Measurements from ENCODE around the gene KCNN2. TPM values are rescaled to one million over a fixed set of nuclear protein-coding genes. Genes with fewer than 3 reads are reported as not detected.
A peak's percentile ranks its signal among the peaks of the same experiment; 100 is the strongest.

KCNN2 gene
- total RNA-seq, 2 experiments from 2014 or later = not detected

DNA sequence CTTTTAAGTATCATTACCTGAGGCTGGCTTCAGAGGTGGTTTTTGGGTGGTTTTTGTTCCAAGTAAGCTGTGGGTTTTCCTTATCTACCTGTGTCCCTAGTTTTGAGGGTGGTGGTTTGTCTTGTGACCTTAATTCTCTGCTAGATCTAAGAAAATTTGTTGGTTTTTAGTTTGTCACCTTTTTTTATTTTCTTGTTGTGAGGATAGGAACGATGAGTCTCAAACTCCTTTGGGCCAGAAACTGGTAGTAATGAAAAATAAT is 73.3 kb downstream of the KCNN2 start:
- Mint-ChIP-seq H3K9me3 (ENCODE audit: insufficient read depth) (no peaks in the 10 kb centered on the region), H3K4me3 (no peak overlapping the region), H3K36me3 (ENCODE audit: low read depth) (no peaks in the 10 kb centered on the region), H3K27ac (no peak overlapping the region), H3K27me3 (ENCODE audit: low read depth) (no peaks in the 10 kb centered on the region), H3K4me1 (ENCODE audit: low read depth) (no peaks in the 10 kb centered on the region)
- ChIA-PET POLR2A (no interaction called here), CTCF (no interaction called here)
- ATAC-seq (no peak), DNase-seq (no peak)

DNA sequence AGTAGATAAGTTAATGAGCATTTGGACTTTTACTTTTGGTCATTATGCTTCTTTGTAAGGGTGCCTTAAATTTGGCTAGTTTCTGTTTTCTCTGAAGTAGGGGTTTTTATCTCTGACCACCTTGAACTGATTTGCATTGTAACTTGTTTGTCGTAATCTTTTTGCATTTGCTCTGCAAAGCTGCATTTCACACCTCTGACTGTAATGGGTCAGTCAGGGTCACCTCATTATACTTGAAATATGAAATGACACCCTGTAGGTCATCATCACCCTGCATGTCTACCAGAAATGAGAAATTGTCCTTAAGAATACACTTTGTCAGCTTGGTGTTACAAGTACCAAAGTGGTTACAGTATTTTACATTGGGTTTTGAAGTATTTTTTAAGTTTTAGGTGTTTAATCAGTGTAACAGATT is 74.0 kb downstream of the KCNN2 start:
- Mint-ChIP-seq H3K27ac (no peak overlapping the region), H3K4me3 (no peak overlapping the region), H3K9me3 (ENCODE audit: insufficient read depth) (no peaks in the 10 kb centered on the region), H3K4me1 (ENCODE audit: low read depth) (no peaks in the 10 kb centered on the region), H3K36me3 (ENCODE audit: low read depth) (no peaks in the 10 kb centered on the region), H3K27me3 (ENCODE audit: low read depth) (no peaks in the 10 kb centered on the region)
- DNase-seq = no peak
- CTCF ChIA-PET = interaction anchor here (0.8 to 2.1 kb wide), 2 partner anchors 14 to 16 kb away, joined by 3 to 6 read pairs; no protein-coding TSS in a partner anchor
- POLR2A ChIA-PET = no interaction called here
- no peak for ATAC-seq

DNA sequence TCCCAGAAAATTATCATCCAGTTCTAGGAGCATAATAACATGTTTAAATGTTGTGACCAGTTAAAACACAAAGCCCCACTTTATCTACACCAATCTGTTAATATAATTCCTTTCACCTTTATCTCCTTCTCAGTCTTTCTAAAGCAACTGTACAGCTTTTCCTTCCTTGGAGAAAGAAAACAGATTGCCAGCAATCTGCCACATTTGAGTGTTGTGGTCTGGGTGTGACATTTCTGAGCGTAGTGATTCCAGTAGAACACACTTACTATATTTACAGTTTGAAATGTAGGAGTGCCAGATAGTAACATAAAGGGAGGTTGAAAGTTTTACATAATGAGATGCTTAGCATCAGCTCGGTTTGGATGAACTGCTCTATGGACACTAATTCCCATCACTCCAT is 76.1 kb downstream of the KCNN2 start:
- DNase-seq = no peak
- H3K4me3 Mint-ChIP-seq = no peak overlapping the region
- H3K36me3 Mint-ChIP-seq (ENCODE audit: low read depth) = no peaks in the 10 kb centered on the region
- ChIA-PET CTCF (interaction anchor here (1.0 to 2.1 kb wide), 2 partner anchors 12 to 826 kb away, joined by 3 to 6 read pairs; no protein-coding TSS in a partner anchor), POLR2A (no interaction called here)
- H3K4me1 Mint-ChIP-seq (ENCODE audit: low read depth) = no peaks in the 10 kb centered on the region
- no peak overlapping the region for H3K27ac Mint-ChIP-seq
- H3K27me3 Mint-ChIP-seq (ENCODE audit: low read depth) = no peaks in the 10 kb centered on the region
- no peak for ATAC-seq
- H3K9me3 Mint-ChIP-seq (ENCODE audit: insufficient read depth) = no peaks in the 10 kb centered on the region

DNA sequence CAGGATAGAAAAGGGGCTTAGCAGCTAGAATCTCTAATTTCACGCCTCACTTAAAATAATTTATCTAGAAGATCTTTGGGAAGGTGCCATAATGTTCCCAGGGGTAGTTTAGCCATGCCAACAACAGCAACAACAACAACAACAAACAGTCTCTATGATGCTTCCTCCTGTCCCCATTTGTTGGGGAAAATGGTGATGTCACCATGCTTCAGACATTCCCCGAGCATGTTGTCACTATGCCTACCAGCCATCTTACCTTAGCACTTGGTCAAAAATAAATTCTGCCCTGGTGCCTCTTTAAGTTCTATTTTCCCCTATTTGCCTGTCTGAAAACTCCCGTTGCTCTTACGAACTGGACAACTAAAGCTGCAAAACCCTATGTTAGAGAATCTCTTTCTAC is 76.6 kb downstream of the KCNN2 start:
- CTCF ChIA-PET = no interaction called here
- H3K36me3 Mint-ChIP-seq (ENCODE audit: low read depth) = no peaks in the 10 kb centered on the region
- no peaks in the 10 kb centered on the region for H3K9me3 Mint-ChIP-seq (ENCODE audit: insufficient read depth)
- no peak overlapping the region for H3K27ac Mint-ChIP-seq
- H3K27me3 Mint-ChIP-seq (ENCODE audit: low read depth) = no peaks in the 10 kb centered on the region
- POLR2A ChIA-PET = no interaction called here
- no peak overlapping the region for H3K4me3 Mint-ChIP-seq
- ATAC-seq (no peak), DNase-seq (no peak)
- H3K4me1 Mint-ChIP-seq (ENCODE audit: low read depth) = no peaks in the 10 kb centered on the region

DNA sequence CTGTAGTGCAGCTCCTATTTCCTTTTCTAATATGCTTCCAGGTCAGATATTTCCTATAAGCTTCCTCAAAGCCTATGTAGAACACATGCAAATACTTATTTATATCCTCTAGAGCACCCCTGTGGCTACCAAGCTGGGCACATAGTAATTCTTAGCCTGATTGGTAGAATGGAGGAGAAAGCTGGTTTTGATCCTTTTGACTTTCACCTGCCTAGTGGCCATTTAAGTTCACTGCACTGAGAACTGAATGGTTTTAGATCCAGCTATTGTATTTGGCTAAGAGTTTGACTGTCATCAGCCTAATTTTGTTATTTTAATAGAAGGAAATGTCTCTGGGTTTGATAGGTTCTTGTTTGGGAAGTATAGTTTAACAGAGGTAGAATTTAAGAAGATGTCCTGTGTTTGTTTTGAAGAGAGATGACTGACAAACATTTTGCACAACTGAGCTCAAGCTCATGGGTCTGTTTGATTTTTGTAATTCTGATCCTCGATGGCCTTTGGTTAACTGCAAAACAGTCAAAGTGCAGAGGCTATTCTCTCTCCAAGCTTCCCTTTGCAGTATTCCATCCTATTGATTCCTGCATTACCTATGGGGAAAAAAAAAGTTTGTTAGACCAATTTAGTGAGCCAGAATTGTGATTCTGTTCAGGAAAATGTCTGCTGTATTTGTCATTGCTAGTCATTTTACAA is 85.4 kb downstream of the KCNN2 start:
- POLR2A ChIA-PET = no interaction called here
- no peak for ATAC-seq
- H3K9me3 Mint-ChIP-seq (ENCODE audit: insufficient read depth) = no peaks in the 10 kb centered on the region
- no peak for DNase-seq
- peaks cover 3% of the 10 kb centered on the region for H3K27me3 Mint-ChIP-seq (ENCODE audit: low read depth)
- no peak overlapping the region for H3K4me3 Mint-ChIP-seq
- CTCF ChIA-PET = interaction anchor here (0.8 to 5.1 kb wide), 2 partner anchors 768 to 835 kb away, joined by 3 to 39 read pairs; no protein-coding TSS in a partner anchor
- H3K27ac Mint-ChIP-seq = no peak overlapping the region
- H3K4me1 Mint-ChIP-seq (ENCODE audit: low read depth) = no peaks in the 10 kb centered on the region
- H3K36me3 Mint-ChIP-seq (ENCODE audit: low read depth) = no peaks in the 10 kb centered on the region

DNA sequence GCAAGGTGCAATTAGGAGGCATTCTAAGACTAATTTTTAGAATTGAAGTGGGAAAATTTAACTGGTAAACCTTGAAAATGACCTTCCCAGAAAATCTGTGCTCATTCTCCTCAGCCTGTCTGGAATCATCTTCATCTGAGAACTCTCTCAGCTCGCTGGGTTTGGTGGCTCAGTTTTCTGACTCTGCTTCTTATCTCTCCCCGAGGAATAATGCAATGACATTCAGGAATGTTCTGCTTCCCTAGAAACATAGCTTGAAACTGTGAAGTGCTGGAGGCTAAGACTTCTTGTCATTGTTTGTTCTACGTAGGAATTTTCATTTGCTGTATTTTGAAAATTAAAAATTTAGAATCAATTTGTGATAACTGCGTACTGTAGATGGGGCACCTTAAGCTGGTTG is 86.6 kb downstream of the KCNN2 start:
- H3K4me1 Mint-ChIP-seq (ENCODE audit: low read depth) = no peaks in the 10 kb centered on the region
- CTCF ChIA-PET = interaction anchor here (5.1 kb wide), 1 partner anchor 836 kb away, joined by 39 read pairs; no protein-coding TSS in a partner anchor
- H3K36me3 Mint-ChIP-seq (ENCODE audit: low read depth) = no peaks in the 10 kb centered on the region
- H3K27ac Mint-ChIP-seq = no peak overlapping the region
- ATAC-seq = no peak
- no peaks in the 10 kb centered on the region for H3K9me3 Mint-ChIP-seq (ENCODE audit: insufficient read depth)
- no peak for DNase-seq
- POLR2A ChIA-PET = no interaction called here
- H3K4me3 Mint-ChIP-seq = no peak overlapping the region
- peaks cover 3% of the 10 kb centered on the region for H3K27me3 Mint-ChIP-seq (ENCODE audit: low read depth)

DNA sequence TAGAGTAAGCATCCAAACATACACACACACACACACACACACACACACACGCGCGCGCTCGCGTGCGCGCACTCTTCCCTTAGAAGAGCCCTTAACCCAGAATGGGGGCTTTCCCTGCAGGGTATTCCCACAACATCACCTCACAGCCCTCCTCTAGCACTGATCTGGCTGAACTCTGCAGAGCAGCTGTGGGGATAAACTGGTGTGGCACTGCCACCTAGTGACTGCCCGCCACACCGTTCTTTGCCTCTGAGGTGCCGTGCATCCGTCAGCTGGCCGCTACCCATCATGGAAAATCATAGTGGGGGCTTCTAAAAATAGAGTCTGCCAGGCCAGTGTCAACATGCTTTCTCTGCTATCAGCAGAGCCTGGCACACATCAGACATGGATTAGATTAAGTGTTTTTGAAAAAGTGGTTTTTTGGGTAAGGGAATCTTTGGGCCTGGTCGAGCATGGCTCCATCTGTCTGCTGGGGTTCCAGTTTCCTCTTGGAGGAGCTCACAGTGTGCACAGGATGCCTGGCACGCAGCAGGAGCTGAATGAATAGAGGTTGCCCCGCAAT is 88.1 kb downstream of the KCNN2 start:
- ATAC-seq (peak; percentile 90), DNase-seq (peak; percentile 53)
- Mint-ChIP-seq H3K36me3 (ENCODE audit: low read depth) (no peaks in the 10 kb centered on the region), H3K4me1 (ENCODE audit: low read depth) (no peaks in the 10 kb centered on the region), H3K27me3 (ENCODE audit: low read depth) (peaks cover 3% of the 10 kb centered on the region), H3K27ac (no peak overlapping the region), H3K4me3 (no peak overlapping the region), H3K9me3 (ENCODE audit: insufficient read depth) (no peaks in the 10 kb centered on the region)
- ChIA-PET POLR2A (no interaction called here), CTCF (interaction anchor here (0.6 to 5.1 kb wide), 5 partner anchors 13 to 840 kb away, joined by 3 to 39 read pairs (median 6); no protein-coding TSS in a partner anchor)

DNA sequence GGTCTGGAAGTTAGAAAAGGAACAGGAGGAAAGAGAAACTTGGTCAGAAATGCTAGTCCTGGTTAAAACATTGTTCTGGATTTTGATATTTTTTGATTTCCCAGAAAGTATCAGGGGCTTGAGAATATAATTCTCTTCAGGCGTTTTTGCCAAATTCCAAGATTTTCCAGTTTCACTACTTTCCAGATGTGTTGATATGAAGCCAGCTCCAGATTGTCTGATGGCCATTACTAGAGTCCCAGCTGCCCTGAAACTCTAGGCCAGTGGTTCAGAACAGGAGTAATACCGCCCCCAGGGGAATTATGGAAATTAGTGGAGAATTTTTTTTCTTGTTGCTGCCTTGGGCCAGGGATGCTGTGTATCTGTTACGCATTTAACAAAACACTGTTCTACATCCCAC is 88.6 kb downstream of the KCNN2 start:
- Mint-ChIP-seq H3K27ac (no peak overlapping the region), H3K27me3 (ENCODE audit: low read depth) (peaks cover 3% of the 10 kb centered on the region), H3K4me3 (no peak overlapping the region), H3K9me3 (ENCODE audit: insufficient read depth) (no peaks in the 10 kb centered on the region), H3K36me3 (ENCODE audit: low read depth) (no peaks in the 10 kb centered on the region), H3K4me1 (ENCODE audit: low read depth) (no peaks in the 10 kb centered on the region)
- DNase-seq = no peak
- ATAC-seq = no peak
- ChIA-PET POLR2A (no interaction called here), CTCF (interaction anchor here (0.6 to 5.1 kb wide), 5 partner anchors 13 to 840 kb away, joined by 3 to 39 read pairs (median 6); no protein-coding TSS in a partner anchor)

DNA sequence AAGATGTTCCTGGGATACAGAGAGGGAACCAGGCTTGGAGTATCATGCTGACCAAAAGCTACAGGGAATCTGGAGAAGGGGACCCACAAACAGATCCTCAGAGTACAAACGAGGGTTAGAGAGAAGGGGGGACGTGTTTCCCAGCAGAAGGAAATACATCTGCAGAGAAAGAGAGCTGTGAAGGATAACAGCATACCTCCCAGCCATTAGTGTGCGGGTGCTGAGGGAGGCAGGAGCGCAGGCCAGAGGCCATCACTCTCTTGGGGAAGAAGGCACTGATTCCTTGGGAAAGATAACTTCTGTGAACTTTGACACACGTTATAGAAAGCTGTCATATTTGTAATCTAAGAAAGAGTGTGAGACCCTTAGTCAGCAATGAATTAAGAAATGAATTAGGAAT is 96.9 kb downstream of the KCNN2 start:
- ChIA-PET CTCF (no interaction called here), POLR2A (no interaction called here)
- Mint-ChIP-seq H3K4me1 (ENCODE audit: low read depth) (no peaks in the 10 kb centered on the region), H3K27ac (no peak overlapping the region), H3K27me3 (ENCODE audit: low read depth) (no peaks in the 10 kb centered on the region), H3K4me3 (no peak overlapping the region), H3K36me3 (ENCODE audit: low read depth) (no peaks in the 10 kb centered on the region), H3K9me3 (ENCODE audit: insufficient read depth) (no peaks in the 10 kb centered on the region)
- DNase-seq (no peak), ATAC-seq (no peak)

DNA sequence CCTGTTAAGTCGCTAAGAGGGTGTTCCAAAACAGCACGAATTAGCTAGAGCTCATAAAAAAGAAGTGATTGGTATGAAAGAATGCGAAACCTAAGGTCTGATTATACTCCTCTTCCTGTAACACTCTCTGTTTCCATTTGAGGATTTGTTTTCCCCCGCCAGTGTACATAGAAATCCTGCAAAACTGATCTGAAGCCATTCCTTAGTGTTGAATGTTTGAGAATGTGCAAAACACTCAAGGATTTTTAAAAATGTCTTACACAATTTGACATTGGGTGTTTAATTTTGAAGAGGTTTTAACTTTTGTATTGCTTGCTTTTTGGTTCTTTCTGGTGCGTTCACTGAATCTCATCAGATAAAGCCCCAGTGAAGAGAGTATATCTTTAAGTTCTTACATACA is 105.3 kb downstream of the KCNN2 start:
- Mint-ChIP-seq H3K36me3 (ENCODE audit: low read depth) (no peaks in the 10 kb centered on the region), H3K4me3 (no peak overlapping the region), H3K27ac (no peak overlapping the region), H3K27me3 (ENCODE audit: low read depth) (no peaks in the 10 kb centered on the region), H3K4me1 (ENCODE audit: low read depth) (no peaks in the 10 kb centered on the region), H3K9me3 (ENCODE audit: insufficient read depth) (no peaks in the 10 kb centered on the region)
- CTCF ChIA-PET = no interaction called here
- ATAC-seq (no peak), DNase-seq (no peak)
- POLR2A ChIA-PET = no interaction called here

DNA sequence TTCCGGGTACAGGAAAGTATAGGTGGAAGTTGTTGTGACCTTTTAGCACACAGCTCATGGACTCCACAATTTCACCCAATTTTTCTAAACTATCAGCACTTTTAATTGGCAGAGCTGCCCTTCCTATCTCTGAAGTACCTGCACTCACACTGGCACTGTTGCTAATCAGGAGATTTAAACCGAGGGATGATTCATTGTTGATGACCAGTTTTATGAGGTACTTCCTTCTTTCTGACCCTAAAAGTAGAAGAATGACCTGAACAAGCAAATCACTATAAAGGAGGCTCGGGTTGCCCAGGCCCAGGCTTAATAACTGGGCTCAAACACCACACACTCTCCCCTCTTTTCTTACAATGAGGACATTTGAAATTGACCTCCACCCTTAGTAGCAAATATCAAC is 105.9 kb downstream of the KCNN2 start:
- DNase-seq = no peak
- Mint-ChIP-seq H3K27ac (no peak overlapping the region), H3K36me3 (ENCODE audit: low read depth) (no peaks in the 10 kb centered on the region), H3K4me1 (ENCODE audit: low read depth) (no peaks in the 10 kb centered on the region), H3K9me3 (ENCODE audit: insufficient read depth) (no peaks in the 10 kb centered on the region), H3K27me3 (ENCODE audit: low read depth) (no peaks in the 10 kb centered on the region), H3K4me3 (no peak overlapping the region)
- CTCF ChIA-PET = no interaction called here
- POLR2A ChIA-PET = no interaction called here
- no peak for ATAC-seq

DNA sequence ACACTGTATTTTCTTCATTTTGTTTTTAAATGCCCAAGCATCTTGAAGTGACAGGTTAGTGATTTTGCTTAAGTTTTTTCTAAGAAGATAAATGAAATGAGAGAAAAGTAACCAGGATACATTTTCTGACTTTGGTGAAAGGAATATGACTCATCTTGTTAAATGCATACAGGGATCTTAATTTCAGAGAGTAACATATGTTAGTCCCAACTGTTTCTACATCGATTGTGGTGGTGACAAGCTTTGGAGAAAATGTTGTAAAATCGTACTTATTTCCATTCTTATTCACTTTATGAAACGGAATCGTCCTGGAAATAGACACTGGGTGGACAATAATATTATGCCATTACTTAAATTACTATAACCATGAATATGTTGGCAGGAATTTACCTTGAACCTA is 107.5 kb downstream of the KCNN2 start:
- no peak overlapping the region for H3K4me3 Mint-ChIP-seq
- no peaks in the 10 kb centered on the region for H3K36me3 Mint-ChIP-seq (ENCODE audit: low read depth)
- ChIA-PET POLR2A (no interaction called here), CTCF (no interaction called here)
- ATAC-seq (no peak), DNase-seq (no peak)
- H3K9me3 Mint-ChIP-seq (ENCODE audit: insufficient read depth) = no peaks in the 10 kb centered on the region
- H3K27me3 Mint-ChIP-seq (ENCODE audit: low read depth) = no peaks in the 10 kb centered on the region
- no peak overlapping the region for H3K27ac Mint-ChIP-seq
- no peaks in the 10 kb centered on the region for H3K4me1 Mint-ChIP-seq (ENCODE audit: low read depth)

DNA sequence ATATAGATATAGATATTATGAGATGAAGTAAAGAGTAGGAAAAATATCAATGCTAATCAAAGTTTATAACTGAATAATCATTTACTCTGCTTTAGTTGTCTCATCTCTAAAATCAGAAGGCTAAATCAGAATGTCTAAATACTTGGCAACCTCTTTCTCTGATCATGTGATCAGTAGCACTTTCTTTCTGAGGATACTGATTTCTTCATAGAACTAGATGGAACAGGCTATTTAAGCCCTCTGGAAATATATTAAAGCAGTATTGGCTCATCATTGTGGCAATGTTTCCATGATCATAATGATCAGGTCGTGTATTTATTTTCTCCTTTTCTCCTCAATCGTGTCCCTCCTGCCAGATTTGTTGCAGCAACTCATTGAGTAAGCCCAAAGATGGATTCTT is 109.7 kb downstream of the KCNN2 start:
- POLR2A ChIA-PET = no interaction called here
- H3K9me3 Mint-ChIP-seq (ENCODE audit: insufficient read depth) = no peaks in the 10 kb centered on the region
- ATAC-seq (no peak), DNase-seq (no peak)
- no peak overlapping the region for H3K27ac Mint-ChIP-seq
- no peaks in the 10 kb centered on the region for H3K4me1 Mint-ChIP-seq (ENCODE audit: low read depth)
- H3K4me3 Mint-ChIP-seq = no peak overlapping the region
- CTCF ChIA-PET = no interaction called here
- H3K27me3 Mint-ChIP-seq (ENCODE audit: low read depth) = no peaks in the 10 kb centered on the region
- H3K36me3 Mint-ChIP-seq (ENCODE audit: low read depth) = no peaks in the 10 kb centered on the region
